ENCODE results near the gene SRSF2.
"Not testable (repeated sequence)": the region's sequence is repeated elsewhere in the genome, so short reads cannot be mapped to it uniquely, and the experiment has no call there.

The SRSF2 gene

GRCh38 chr17:76725580-76726230 is 11.4 kb downstream of the SRSF2 start:
- H3K4me3 ChIP-seq (ENCODE audit: low read depth, low read length): peak overlapping the region; percentile 83
- TF ChIP-seq CTCF (IDR thresholded peaks at IDR 0.05; ENCODE audit: insufficient read depth, low read depth, low read length, missing control alignments): no peak
- peak; percentile 79 for DNase-seq (ENCODE audit: low read depth)

- H3K4me3 ChIP-seq (ENCODE audit: low read depth, low read length): no peak overlapping the region
- no peak for DNase-seq (ENCODE audit: low read depth)
- no peak for TF ChIP-seq CTCF (IDR thresholded peaks at IDR 0.05; ENCODE audit: insufficient read depth, low read depth, low read length, missing control alignments)
Measured at GRCh38 chr17:76723812-76724211, 13.3 kb downstream of the SRSF2 start.

GRCh38 chr17:76722977-76723376 is 14.2 kb downstream of the SRSF2 start:
- DNase-seq (ENCODE audit: low read depth); H3K4me3 ChIP-seq (ENCODE audit: low read depth, low read length): not testable (repeated sequence)

- TF ChIP-seq CTCF (IDR thresholded peaks at IDR 0.05; ENCODE audit: insufficient read depth, low read depth, low read length, missing control alignments): no peak
- DNase-seq (ENCODE audit: low read depth): no peak
- H3K4me3 ChIP-seq (ENCODE audit: low read depth, low read length): no peak overlapping the region
Measured at GRCh38 chr17:76722279-76722678, 14.9 kb downstream of the SRSF2 start.

GRCh38 chr17:76721463-76721862 is 15.7 kb downstream of the SRSF2 start:
- no peak overlapping the region for H3K4me3 ChIP-seq (ENCODE audit: low read depth, low read length)
- no peak for DNase-seq (ENCODE audit: low read depth)
- no peak for TF ChIP-seq CTCF (IDR thresholded peaks at IDR 0.05; ENCODE audit: insufficient read depth, low read depth, low read length, missing control alignments)

GRCh38 chr17:76720941-76721340 is 16.2 kb downstream of the SRSF2 start:
- no peak for TF ChIP-seq CTCF (IDR thresholded peaks at IDR 0.05; ENCODE audit: insufficient read depth, low read depth, low read length, missing control alignments)
- no peak for DNase-seq (ENCODE audit: low read depth)
- no peak overlapping the region for H3K4me3 ChIP-seq (ENCODE audit: low read depth, low read length)

- H3K4me3 ChIP-seq (ENCODE audit: low read depth, low read length): no peak overlapping the region
- TF ChIP-seq CTCF (IDR thresholded peaks at IDR 0.05; ENCODE audit: insufficient read depth, low read depth, low read length, missing control alignments): no peak
- DNase-seq (ENCODE audit: low read depth): no peak
Measured at GRCh38 chr17:76720211-76720610, 16.9 kb downstream of the SRSF2 start.

All from GM12865 (cell line).